MV-4-11 (cell line): ENCODE data around the gene THBS4.
"Not testable (repeated sequence)": the region's sequence is repeated elsewhere in the genome, so short reads cannot be mapped to it uniquely, and the experiment has no call there.

Experiments used
- DNase-seq: peaks from one replicate; lab custom pipeline; 2025; lab: John Stamatoyannopoulos, UW

Gene THBS4

GRCh38 chr5:80076131-80077050 is 41.2 kb downstream of the THBS4 start:
- DNase-seq = no peak

- no peak for DNase-seq
Measured at GRCh38 chr5:80077051-80077714, 42.0 kb downstream of the THBS4 start.

DNA sequence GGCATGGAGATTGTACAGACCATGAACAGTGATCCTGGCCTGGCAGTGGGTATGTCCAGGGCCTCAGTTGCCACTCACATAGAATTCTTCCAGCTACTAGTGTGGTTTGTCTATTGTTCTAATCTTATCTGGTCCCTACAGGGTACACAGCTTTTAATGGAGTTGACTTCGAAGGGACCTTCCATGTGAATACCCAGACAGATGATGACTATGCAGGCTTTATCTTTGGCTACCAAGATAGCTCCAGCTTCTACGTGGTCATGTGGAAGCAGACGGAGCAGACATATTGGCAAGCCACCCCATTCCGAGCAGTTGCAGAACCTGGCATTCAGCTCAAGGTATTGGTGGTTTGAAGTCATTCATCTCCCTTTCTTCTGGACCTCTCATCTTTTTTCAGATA is 43.8 kb downstream of the THBS4 start:
- no peak for DNase-seq

- no peak for DNase-seq
Measured at GRCh38 chr5:80082281-80082680, 47.1 kb downstream of the THBS4 start.

GRCh38 chr5:80082731-80083100 is 47.6 kb downstream of the THBS4 start:
- DNase-seq = peak; percentile 50

DNA sequence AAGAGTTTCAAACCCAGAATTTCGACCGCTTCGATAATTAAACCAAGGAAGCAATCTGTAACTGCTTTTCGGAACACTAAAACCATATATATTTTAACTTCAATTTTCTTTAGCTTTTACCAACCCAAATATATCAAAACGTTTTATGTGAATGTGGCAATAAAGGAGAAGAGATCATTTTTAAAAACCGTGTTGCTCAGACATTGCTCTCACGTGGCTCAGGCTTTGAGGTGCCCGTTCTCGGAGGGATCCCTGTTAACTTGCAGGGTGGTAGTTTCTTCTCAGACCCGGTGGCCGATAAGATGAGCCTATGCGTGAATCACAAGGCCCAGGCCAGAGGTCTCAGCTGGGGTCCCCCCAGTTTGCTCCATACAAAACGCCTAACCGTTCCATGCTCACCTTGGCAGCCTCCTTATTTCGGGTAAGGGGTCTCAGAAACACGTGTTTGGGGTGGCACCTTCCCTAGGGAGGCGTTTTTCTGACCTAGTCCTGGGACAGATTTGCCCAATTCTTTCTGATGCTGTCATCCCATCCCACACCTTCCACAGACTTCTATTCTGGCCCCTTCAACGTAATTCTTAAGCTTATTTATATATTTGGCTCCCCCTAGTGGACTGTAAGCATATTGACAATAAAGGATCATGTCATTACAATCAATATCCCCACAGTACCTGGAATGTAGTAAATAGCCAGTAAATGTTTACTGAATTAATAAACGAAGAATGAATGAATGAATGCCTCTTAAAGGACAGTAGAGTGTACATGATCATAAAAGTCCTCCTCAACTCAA is 48.1 kb downstream of the THBS4 start:
- peak; percentile 61 for DNase-seq

DNA sequence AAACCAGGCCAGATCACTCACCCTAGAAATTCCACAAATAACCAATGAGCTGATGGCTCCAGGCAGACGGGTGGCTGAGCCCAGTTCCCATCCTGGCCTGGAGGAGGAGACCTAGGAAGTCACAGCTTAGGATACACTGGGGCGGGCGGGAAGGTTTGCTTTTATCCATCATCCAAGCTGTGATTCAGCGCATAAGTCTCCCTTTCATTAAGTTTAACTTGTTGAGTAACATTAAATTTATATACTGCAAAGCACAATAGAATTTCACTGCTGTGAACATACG is 55.7 kb downstream of the THBS4 start:
- DNase-seq = no peak

DNA sequence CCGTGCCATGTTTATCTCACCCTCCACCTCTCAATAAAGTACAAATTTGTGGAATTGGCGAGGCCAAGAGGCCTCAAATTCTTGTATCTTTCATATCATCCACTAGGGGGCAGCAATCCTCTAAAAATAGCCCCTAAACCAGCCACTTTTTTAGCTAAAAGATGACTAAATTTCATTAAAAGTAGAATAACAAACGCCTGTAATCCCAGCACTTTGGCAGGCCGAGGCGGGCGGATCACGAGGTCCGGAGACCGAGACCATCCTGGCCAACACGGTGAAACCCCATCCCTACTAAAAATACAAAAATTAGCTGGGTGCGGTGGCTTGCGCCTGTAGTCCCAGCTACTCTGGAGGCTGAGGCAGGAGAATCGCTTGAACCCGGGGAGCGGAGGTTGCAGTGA is 56.6 kb downstream of the THBS4 start:
- DNase-seq = peak; percentile 57

DNA sequence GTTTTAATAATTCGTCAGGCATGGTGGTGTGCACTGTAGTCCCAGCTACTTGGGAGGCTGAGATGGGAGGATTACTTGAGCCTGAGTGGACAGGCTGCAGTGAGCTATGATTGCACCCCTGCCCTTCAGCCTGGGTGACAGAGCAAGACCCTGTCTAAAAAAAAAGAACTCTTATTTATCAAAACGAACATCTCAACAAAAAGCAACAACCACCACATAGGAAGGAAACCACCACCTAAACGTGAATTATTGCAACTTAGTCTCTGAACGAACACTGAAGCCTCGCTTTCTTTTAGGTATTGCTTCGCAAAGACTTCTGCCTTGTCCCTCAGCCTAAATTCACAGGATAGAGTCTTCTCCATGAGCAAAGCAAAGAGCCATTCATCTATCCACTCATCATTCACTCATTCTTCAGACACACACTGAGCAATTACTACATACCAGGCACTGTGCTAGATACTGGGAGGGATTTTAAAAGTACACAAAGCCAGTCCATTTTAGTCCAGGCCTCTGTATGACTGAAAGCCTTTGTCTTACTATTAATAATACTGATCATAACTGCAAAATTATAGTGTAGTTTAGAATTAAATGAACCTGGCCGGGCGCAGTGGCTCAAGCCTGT is 57.4 kb downstream of the THBS4 start:
- DNase-seq = no peak

- no peak for DNase-seq
Measured at GRCh38 chr5:80093796-80094195, 58.6 kb downstream of the THBS4 start.

DNA sequence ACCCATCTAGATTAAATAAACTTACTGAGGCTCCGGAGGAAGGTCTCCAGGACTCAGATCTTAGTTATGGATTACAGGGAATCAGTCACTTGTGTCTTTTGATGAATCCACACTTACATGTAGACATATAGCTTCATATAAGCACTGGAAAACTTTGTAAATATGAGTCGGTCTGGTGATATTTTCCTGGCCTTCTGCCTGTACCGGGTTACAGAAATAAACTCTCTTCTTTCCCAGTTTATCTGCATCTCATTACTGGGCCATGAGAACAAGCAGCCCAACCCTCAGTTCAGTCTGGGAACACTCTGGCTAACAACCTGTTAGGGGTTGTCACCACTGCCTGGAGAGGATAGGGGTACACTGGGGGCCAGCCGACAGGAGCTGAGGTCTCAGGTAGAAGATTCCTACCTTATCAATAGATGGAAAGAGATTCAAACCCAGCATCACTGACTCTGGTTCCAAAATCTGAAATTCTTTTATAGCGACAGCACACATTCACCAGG is 59.1 kb downstream of the THBS4 start:
- DNase-seq = no peak

GRCh38 chr5:80097451-80097850 is 62.3 kb downstream of the THBS4 start:
- DNase-seq = no peak

DNA sequence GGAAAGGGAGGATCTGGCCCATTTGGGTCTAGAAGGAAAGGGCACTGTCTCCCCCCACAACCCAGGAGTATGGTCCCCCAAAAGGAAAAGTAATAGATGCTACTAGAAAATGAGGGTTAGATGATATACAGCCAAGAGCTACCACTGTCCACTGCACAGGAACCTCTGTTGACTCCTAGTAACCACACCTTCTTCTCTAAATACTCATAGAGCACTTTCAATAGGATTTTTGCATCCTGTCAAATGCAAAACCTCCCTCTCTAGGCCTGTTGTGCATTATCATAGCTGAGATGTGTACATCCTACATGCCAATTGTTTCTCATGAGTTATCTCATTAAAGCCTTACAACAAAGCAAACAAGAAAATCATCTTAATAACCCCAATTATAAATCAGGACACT is 66.8 kb downstream of the THBS4 start:
- no peak for DNase-seq

- no peak for DNase-seq
Measured at GRCh38 chr5:80103371-80103770, 68.2 kb downstream of the THBS4 start.

DNA sequence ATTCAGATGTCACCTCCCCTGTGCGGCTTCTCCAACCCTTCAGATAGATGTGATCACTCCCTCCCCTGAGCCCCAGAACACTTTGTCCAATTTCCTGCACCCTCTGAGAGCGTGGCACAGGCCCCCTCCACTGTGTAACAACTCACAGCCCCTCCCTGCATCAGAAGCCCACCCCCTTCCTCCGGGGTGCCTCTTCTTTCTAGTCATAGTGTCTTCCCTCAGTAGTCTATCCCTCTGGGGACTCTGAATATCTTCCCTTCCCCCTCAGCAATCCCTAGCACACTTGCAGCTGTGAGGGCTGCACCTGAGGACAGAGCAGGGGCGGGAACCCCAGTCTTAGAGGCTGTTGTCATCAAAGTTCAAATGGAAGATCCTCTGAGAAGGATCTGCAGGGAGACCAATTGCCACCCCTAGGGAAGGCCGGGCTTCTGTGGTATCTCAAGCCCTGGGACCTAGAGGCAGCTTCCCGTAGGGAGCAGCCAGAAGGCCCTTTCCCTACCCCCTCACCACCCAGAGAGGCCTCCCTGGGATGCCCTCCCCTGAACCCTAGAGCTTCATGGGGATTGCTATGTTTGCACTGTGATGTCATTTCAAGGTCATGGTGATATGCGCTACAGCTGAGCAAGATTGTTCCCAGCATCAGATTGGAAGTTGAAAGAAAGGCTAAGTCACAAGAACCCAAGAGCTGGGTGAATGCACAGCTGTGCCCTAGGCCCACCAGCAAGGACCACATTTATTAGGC is 70.7 kb downstream of the THBS4 start:
- DNase-seq = no peak

- DNase-seq = no peak
Measured at GRCh38 chr5:80106916-80107315, 71.8 kb downstream of the THBS4 start.

- DNase-seq = no peak
Measured at GRCh38 chr5:80109646-80110478, 74.7 kb downstream of the THBS4 start.

GRCh38 chr5:80111376-80111990 is 76.3 kb downstream of the THBS4 start:
- not testable (repeated sequence) for DNase-seq

DNA sequence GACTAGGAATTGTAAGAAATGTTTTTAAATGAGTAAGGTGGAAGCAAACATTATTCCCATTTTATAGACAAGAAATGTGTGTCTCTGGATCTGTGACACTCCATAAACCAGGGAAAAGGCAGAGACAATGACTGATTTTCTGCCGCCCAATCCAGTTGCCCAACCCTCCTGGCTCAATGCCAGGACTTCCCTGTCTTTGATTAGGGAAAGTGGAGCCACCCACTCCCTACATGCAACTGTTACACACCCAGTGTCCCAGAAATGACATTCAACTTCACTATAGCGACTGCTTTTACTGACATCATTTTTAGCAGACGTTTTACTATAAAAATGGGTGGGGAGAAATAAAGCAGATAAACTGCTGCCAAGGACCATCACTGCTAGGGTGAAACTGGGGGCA is 79.7 kb downstream of the THBS4 start:
- no peak for DNase-seq

DNA sequence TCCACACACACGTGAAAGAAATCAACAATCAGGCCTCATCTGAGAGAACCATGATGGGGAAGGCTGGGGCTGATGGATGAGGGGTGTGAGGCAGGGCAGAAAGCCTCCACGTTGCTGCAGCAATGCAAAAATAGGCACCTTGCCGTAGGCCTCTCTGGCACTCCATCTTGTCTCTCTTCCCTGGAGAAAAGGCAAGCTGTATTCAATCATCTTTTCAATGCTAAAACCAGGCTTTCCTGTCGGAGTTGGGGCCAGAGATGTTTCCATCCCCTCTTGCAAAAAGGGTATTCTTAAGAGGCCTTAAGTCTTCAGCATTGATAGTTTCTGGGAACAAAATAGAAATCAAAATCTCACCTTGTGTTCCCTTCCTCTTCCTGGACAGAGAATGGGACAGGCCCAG is 80.9 kb downstream of the THBS4 start:
- DNase-seq = no peak
